Superior temporal gyrus (tissue), 1 donor: ENCODE measurements around the gene MOB3A.
"Not testable (repeated sequence)": the region's sequence is repeated elsewhere in the genome, so short reads cannot be mapped to it uniquely, and the experiment has no call there.

Experiments used
- DNase-seq: peaks from one replicate; pipeline ENCODE4 v3.0.0-alpha.2; 2016; ENCODE audit errors: extremely low spot score

Gene MOB3A

DNA sequence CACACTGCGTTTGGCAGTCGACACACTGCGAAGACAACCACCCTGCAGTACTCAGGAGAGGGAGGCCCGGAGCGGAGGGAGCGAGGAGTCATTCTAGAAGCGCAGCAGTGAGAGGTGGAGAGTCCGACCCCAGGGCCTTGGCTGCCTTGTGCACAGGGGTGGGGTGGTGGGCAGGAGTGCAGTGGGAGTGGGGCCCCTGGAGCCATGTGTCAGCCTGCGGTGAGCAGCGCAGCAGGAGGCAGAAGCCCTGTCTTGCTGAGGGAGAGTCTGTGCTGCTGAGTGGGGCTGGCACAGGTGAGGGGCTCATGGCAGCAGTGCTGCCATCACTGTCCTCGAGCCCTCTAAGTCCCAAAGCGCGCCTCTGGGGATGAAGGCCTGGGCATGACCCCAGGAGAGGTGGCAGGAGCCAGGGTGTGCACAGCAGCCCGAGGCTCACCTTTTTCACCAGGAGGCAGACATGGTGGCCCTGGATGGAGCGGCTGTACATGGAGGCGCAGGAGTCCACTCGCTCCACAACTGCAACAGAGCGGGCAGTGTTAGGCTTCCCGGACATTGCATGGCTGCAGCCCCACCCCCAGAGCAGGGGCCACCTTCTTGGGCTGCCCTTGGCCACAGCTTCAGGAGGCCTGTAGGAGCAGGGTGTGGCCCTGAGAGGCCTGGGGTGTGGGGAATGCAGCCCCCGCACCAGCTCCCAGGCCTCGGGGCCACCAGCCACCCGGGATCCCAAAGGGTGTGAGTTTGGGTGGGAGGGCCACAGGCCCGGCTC is 12.3 kb upstream of the MOB3A start:
- DNase-seq, result no peak

DNA sequence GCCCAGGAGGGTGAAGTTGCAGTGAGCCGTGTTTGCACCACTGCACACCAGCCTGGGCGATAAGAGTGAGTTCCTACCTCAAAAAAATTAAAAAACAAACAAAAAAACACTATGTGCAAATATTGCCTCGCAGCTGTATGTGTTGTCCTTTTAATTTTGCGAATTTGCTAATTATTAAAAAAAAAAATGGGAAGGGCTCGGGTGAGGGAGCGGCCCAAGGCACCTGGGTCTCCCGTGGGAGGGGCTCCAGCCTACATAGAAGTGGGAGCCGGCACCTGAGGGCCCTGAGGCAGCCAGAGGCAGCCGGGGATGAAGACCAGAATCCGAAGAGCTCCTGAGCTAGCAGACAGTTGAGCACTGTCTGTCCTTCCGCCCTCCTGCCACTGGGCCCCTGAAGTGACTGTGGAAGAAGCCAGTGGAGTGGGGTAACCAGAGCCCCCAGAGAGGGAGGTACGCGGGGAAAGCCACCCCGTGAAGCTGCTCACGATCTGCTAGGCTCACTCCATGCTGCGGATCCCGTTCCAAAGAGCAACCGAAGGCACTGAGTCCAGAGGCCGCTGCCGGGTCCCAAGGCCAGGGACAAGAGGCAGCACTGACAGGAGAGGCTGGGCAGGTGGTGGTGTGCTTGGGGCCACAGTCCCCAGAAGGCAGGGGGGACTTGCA is 7.0 kb upstream of the MOB3A start:
- no peak for DNase-seq

DNA sequence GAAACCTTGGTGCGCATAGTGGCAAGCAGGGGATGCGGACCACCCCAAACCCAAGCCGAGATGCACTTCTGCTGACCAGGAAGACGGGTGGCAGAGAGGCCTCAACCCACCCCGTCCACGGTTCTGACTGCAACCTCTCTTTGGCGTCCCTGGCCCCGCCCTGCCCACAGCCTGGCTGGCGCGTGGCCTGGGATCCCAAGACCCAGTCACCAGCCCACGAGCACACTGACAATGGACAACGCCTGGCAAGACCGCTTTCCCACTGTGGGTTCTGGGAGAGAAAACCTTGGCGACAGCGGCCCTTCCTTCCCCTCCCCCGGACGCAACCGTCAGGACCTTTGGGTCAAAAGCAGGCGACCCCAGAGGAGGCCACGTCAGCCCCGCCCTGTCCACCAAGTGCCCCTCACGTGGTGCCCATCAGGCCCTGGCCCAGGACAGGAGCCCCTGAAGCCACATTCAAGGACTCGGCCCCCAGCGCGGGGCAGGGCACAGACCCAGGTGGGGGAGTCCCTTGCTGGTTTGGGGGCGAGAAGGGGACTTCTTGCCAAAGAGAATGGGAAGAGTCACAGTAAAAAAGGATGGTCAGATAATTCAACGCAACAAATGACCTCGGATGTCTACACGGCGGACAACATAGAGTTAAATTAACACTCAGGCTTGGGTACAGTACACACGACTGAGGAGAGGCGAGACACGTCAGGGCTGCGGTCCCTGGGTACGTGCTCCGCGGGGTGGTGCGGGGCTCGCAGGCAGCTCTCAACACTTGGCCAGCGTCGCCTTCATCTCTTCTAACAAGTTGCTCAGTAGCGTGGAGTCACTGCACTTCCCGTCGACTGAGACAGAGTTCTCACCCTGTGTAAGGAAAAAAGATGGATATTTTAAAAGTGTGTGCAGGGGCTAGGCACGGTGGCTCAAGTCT is 5.5 kb upstream of the MOB3A start:
- peak; percentile 62 for DNase-seq

DNA sequence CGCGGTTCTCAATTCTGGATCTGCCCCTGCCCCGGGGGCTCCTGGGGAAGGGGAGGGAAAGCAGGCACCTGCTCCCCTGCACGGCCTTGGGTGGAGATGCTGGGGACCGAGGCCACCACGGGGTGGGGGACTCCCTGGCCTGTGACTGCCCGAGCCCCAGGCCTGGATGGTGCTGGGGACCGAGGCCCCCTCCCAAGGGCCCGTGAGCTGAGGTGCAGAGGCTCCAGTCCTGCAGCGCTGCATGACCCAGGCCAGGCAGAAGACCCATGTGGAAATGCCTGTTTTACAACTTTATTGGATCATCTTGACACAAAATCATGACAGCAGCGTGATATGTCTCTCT is 4.6 kb upstream of the MOB3A start:
- no peak for DNase-seq

DNA sequence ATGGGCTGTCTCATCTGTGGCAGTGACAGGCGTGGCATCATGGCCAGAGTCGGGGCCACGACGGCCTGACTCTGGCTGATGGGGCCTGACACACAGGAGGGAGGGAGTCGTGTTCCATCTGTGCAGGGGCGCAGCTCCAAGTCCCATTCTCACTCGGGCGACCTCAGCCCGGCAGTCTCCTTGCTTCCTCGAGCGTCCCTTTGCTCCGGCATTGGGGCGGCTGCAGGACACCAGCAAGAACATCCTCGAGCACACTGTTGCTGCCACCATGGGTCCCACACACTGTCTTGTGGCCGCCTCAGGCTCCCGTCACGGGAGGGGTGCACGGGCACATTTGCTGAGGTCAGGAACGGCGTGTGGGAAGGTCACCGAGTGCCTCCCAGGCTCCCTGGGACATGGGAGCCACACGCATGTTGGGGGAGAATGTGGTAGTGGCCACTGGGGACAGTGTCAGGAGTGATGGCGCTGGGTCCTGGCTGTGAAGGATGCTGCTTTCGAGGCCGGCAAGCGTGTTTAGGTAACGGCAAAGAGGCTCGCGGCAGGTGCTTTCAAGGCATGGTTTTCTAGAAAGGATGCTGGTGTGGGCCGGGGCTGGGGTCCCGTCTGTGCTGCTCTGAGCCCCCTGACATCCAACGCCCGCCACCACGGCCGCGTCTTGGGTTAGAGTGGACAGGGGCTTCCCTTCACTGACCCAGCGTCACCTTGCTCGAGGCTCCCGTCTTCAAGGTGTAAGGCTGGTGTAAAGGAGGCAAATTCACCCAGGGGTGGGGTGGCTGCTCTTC is 4.0 kb upstream of the MOB3A start:
- DNase-seq, result no peak

DNA sequence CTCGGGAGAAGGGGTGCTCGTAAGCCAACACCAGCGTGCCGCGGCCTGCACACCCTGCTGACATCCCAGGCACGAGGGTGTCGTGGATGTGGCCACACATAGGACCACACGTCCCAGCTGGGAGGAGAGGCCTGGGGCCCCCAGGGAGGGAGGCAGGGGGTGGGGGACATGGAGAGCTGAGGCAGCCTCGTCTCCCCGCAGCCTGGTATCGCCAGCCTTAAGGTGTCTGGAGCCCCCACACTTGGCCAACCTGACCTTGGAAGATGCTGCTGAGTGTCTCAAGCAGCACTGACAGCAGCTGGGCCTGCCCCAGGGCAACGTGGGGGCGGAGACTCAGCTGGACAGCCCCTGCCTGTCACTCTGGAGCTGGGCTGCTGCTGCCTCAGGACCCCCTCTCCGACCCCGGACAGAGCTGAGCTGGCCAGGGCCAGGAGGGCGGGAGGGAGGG is 3.0 kb upstream of the MOB3A start:
- no peak for DNase-seq

DNA sequence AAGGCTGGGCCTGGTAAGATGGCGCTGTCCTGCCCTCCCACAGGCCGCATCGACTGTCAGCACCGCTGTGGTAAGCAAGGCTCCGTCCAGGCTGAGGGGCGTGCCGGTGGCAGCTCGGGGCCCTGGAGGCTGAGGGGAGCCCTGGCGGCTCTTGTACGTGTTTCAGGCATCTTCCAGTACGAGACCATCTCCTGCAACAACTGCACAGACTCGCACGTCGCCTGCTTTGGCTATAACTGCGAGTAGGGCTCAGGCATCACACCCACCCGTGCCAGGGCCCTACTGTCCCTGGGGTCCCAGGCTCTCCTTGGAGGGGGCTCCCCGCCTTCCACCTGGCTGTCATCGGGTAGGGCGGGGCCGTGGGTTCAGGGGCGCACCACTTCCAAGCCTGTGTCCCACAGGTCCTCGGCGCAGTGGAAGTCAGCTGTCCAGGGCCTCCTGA is 1.8 kb upstream of the MOB3A start:
- DNase-seq, result no peak

DNA sequence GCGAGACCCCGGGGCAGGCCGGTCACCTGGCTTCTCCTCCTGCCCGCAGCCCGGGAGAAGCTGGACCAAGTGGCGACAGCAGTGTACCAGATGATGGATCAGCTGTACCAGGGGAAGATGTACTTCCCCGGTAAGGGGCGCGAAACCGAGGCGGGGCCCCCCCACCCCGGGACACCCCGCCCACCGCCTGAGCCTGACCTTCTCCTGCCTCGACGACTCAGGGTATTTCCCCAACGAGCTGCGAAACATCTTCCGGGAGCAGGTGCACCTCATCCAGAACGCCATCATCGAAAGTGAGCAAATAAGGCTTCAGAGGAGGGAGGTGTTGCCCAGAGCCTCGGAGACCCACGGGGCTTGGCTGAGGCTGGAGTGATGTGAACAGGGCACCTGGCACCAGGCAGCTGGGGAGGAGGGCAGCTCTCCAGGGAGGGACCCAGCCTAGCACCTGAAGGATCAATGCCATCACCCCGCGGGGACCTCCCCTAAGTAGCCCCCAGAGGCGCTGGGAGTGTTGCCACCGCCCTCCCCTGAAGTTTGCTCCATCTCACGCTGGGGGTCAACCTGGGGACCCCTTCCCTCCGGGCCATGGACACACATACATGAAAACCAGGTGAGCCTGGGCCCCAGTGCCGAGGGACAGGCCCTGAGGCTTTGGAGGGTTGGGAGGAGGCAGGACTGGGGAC is 1.2 kb upstream of the MOB3A start:
- DNase-seq, result no peak

DNA sequence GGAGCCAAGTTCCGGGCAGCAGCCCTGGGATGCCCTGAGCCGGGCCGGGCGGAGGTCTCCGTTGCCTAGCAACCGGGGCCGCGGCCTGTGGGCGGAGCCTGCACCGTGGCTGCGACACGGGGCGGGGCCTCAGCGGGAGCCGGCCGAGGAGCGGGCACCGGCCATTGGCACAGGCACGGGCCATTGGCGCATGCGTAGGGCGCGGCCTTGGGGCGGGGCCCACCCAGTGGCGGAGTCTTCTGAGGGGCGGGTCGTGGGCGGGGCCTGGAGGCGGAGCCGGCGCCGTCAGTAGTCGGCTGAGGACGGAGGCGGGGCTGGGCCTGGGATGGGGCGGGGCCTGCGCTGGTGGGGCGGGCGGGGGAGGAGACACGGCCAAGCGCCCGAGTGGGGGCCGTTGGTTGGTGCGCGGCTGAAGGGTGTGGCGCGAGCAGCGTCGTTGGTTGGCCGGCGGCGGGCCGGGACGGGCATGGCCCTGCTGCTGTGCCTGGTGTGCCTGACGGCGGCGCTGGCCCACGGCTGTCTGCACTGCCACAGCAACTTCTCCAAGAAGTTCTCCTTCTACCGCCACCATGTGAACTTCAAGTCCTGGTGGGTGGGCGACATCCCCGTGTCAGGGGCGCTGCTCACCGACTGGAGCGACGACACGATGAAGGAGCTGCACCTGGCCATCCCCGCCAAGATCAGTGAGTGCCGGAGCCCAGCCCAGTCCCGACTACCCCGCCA is 515 bp upstream of the MOB3A start, which contains the start of gene IZUMO4:
TSS of gene IZUMO4 (plus strand) at position 436 of the 723 bp plus-strand sequence. CDS start at position 467, 31 bp downstream.
- DNase-seq, result peak; percentile 97

DNA sequence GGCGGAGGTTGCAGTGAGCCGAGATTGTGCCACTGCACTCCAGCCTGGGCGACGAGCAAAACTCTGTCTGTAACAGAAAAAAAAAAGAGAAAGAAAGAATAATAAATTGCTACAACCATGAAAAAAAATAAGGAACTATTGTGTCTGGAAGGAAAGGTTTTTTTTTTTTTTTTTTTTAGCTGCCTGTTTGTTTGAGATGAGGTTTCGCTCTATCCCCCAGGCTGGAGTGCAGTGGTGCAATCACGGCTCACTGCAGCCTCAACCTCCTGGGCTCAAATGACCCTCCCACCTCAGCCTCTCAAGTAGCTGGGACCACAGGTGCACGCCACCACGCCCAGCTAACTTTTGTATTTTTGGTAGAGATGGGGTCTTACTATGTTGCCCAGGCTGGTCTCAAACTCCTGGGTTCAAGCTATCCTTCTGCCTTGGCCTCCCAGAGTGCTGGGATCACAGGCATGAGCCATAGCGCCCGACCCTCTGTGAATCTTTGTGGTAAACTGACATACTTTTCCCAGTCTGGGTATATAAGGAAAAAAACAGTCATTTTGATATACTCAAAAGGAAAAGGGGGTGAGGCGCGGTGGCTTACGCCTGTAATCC is 4.1 kb downstream of the MOB3A start:
- not testable (repeated sequence) for DNase-seq

DNA sequence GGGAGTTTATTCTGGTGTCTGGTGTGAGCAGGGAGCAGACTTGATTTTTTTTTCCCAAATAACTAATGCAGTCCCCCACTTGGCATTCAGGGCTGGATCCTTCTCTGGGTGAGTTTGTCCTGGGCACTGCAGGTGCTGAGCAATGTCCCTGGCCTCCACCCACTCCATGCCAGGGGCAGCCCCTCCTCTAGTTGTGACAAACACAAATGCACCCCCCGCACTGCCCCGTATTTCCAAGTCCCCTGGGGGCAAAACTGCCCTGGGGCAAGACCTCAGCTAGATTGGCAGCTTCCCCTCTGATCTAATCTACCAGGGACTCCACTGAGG is 6.4 kb downstream of the MOB3A start:
- no peak for DNase-seq

DNA sequence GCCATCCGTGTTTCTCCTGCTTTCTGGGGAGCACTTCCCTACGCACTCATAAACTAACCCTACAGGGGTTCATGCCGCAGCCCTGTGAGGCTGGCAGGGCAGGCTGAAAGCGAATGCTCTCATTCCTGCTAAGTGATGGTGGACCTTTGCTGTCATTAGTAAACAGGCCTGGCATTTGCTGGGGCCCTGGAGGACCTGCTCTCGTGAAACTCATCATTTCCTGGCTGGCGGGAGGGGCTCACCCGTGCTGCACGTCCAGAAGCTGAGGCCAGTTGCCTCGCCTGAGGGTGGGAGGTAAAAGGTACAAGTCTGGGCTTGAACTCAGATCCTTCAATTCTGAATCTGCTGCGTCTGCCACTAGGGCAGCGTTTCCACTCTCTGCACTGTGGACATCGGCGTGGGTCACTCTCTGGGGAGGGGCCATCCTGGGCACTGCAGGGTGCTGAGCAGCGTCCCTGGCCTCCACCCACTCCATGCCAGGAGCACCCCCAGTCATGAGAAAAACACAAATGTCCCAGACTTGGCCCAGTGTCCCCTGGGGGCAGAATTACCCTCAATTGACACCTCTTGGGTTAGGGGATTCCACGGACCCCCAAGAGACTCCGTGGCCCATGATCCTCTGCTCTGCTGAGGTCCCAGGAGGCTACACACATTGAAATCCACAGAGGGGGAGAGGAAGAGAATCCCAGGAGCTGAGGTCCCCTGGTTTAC is 7.0 kb downstream of the MOB3A start:
- DNase-seq, result no peak

DNA sequence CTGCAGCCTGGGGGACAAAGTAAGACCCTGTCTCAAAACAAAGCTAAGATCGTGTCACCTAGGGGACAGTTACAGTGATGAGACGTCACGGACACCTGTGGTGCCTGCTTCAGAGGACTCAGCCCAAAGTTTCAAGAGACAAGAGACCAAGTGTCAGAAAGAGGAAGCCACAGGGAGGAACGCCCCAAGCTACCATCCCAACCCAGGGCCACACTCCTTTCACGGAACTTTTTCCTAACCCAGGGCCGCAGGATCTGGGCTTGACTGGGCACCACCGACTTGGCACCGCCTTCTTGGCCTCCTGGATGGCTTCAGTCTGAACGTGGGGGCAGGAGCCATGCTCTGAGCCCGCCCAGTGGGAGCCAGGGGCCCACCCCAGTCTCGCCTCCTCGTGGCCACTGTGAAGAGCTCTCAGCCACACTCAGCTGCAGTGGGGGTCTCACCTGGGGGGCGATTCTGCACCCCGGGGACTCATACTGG is 8.5 kb downstream of the MOB3A start:
- no peak for DNase-seq

DNA sequence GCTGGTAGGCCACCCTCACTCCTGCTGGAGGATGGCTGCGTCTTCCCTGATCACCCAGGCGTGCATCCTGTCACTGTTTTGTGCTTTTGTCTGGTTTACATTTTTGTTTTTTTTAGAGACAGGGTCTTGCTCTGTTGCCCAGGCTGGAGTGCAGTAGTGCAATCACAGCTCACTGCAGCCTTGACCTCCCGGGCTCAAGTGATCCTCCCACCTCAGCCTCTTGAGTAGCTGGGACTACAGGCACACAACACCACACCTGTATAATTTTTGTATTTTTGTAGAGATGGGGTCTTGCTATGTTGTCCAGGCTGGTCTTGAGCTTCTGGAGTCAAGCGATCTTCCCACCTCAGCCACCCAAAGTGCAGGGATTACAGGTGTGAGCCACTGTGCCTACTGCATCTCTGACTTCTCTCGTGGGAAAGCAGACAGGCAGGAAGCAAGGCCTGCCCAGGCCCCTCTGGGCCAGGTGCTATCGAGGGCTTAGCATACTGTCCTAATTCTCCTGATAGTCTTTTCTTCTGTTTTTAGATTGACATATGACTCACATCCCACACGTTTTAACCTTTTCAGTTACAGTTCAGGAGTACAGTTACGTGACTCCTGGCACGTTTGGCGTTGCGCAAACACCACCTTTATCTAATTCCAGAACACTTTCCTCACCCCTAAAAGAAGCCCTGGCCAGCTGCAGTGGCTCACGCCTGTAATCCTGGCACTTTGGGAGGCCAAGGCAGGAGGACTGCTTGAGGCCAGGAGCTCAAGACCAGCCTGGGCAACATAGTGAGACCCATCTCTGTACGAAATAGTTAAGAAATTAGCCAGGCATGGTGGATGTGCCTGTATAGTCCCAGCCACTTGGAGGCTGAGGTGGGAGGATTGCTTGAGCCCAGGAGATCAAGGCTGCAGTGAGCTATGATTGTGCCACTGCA is 9.2 kb downstream of the MOB3A start:
- DNase-seq, result not testable (repeated sequence)

DNA sequence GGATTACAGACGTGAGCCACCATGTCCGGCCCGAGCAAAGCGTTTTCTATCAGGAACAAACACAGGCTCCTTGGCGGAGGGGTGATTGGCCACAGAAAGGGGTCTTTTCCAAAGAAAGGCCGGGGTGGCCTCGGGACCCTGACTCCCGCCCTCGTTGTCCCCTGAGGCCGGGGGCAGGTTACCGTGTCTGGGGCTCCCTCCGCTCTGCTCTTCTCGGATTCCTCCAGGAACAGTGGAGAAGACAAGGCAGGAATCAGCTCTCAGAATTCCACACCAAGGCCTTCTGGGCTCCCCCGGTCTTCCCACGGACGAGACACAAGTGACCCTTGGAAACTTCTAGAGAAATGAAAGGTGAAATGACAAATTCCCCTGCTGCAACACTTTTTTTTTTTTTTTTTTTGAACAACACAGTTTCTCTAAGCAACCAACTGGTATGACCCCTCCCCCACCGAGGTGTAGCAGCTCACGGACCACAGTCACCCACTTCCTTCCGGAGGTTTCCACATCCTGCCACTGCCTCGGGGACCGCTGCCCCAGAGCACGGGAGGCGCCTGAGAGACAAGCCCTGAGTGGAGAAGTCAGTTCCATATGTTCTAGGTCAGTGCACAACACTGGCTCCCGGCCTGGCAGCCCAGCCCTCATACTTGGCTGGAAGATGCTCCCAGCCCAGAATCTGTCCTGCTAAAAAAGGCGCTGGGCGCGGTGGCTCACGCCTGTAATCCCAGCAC is 11.0 kb downstream of the MOB3A start:
- no peak for DNase-seq

DNA sequence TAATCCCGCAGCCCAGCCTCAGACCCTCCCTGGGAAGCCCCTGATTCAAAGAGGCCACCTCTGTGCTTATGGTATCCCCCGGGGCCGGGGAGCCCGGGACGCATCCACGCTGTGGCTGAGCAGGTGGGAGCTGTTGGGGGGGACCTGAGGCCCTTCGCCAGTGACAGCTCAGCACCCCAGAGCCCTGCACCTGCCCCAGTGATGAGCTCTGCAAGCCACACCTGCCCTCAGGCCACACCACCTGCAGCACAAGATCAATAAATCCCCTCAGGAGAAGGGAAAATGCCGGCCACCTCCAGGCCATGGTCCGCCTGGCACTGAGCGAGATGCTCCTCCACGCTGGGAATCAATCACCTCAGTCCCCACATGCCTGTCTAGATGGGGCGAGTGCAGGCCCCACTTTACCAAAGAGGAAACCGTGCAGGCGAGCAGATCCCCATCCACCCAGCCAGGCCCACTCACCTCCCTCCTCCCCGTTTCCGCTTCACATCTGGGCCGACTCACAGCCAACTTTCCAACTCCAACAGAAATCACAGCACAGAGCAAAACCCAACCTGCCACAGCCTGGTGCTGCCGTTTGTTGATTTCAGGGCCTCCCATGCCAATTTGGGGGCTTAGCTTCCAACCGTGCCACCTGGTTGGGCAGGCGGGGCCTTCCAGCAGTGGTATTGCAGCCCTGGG is 12.8 kb downstream of the MOB3A start:
- no peak for DNase-seq
